ENCODE measurements around the gene TSSC4.

TSSC4 gene

DNA sequence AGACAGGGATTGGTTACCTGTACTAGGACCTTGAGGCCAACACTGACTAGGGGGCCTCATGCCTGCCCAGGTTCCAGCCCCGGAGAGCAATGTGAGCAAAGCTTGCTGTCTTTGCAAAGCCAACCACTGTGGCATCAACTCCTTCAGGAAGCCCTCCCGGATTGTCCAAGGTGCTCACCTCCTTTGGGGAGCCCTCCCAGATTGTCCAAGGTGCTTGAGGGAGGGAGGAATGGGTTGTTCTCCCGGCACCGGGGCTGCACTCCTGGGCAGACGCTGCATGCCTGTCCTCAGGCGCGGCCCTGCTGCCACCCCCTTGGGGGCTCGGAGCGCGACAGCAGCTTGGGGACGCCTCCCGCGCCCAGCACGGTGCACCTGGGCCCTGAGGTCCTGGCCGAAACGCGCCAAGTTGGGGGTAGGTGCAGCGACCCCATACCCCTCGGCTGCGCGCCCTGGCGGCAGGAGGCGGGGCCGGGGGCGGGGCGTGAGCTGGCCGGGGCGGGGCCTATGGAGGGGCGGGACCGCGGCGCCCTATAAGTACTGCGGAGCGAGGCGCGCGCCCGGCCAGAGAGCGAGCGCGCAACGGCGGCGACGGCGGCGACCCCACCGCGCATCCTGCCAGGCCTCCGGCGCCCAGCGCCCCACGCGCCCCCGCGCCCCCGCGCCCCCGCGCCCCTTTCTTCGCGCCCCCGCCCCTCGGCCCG is 23.6 kb upstream of the TSSC4 start, which contains the start of gene CD81:
Gene CD81, plus strand, starts transcription at position 560 of the 701 bp plus-strand sequence. CDS start 240 bp downstream, outside the sequence.
- peak; percentile 48; the same call in 1 of the 2 replicates for TF ChIP-seq ZBTB7A (IDR thresholded peaks at IDR 0.05; ENCODE audit: low read depth)
- no peak for TF ChIP-seq CEBPB (IDR thresholded peaks at IDR 0.05)

DNA sequence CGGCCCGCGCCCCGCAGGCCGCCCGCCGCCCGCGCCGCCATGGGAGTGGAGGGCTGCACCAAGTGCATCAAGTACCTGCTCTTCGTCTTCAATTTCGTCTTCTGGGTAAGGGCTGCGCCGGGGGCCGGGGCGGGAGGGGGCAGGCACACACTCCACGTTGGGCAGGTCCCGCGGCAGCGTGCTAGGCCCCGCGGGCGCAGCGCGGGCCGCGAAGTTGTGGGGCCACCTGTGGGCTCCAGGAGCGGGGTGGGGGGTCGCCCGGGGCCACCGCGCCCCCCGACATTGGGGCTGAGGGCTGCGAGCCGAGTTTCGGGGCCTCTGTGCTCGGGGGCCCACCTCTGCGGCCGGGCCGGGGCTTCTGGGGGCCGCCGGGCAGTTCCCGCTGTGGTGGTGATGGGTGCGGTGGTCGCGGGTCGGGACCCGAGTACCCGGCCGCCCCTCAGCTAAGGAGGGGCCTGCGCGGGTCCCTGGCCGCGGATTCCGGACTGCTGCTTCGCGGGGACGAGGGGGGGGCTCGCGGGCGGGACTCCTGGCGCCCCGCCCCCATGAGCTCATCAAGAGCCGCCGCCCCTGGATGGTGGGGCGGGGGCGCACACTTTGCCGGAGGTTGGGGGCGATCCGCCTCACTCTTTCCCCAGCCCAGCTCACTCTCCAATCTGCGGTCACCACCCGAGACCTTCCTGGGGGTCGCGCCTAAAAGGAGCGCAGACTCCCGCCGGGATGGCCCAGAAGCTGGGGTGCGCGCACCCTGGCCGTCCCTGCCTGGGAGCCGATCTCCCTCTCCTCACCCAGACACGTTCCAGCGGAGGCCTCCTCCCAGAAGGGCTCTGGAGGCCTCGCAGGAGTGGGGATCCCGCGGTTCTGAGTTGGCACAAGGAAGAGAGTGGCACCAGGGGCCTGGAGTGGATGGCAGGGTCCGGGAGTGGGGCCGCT is 22.8 kb upstream of the TSSC4 start:
- TF ChIP-seq, protein P1, sequence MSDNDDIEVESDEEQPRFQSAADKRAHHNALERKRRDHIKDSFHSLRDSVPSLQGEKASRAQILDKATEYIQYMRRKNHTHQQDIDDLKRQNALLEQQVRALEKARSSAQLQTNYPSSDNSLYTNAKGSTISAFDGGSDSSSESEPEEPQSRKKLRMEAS (IDR thresholded peaks at IDR 0.05), result no peak
- TF ChIP-seq, protein P2, sequence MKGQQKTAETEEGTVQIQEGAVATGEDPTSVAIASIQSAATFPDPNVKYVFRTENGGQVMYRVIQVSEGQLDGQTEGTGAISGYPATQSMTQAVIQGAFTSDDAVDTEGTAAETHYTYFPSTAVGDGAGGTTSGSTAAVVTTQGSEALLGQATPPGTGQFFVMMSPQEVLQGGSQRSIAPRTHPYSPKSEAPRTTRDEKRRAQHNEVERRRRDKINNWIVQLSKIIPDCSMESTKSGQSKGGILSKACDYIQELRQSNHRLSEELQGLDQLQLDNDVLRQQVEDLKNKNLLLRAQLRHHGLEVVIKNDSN (IDR thresholded peaks at IDR 0.05), result no peak
- TF ChIP-seq EP300 (IDR thresholded peaks at IDR 0.05; ENCODE audit: borderline replicate concordance) (no peak), CREB1 (IDR thresholded peaks at IDR 0.05; ENCODE audit: low read depth) (peak; percentile 35; the same call in 1 of the 2 replicates), TCF12 (IDR thresholded peaks at IDR 0.05; ENCODE audit: low read depth) (no peak), EGR1 (IDR thresholded peaks at IDR 0.05) (0 out of 2 replicates have a peak, but pooled peaks have one; percentile 4), ZBTB7A (IDR thresholded peaks at IDR 0.05; ENCODE audit: low read depth) (peak; percentile 93)
- TF ChIP-seq, protein P3, sequence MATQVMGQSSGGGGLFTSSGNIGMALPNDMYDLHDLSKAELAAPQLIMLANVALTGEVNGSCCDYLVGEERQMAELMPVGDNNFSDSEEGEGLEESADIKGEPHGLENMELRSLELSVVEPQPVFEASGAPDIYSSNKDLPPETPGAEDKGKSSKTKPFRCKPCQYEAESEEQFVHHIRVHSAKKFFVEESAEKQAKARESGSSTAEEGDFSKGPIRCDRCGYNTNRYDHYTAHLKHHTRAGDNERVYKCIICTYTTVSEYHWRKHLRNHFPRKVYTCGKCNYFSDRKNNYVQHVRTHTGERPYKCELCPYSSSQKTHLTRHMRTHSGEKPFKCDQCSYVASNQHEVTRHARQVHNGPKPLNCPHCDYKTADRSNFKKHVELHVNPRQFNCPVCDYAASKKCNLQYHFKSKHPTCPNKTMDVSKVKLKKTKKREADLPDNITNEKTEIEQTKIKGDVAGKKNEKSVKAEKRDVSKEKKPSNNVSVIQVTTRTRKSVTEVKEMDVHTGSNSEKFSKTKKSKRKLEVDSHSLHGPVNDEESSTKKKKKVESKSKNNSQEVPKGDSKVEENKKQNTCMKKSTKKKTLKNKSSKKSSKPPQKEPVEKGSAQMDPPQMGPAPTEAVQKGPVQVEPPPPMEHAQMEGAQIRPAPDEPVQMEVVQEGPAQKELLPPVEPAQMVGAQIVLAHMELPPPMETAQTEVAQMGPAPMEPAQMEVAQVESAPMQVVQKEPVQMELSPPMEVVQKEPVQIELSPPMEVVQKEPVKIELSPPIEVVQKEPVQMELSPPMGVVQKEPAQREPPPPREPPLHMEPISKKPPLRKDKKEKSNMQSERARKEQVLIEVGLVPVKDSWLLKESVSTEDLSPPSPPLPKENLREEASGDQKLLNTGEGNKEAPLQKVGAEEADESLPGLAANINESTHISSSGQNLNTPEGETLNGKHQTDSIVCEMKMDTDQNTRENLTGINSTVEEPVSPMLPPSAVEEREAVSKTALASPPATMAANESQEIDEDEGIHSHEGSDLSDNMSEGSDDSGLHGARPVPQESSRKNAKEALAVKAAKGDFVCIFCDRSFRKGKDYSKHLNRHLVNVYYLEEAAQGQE (IDR thresholded peaks at IDR 0.05; ENCODE audit: low read depth), result no peak

DNA sequence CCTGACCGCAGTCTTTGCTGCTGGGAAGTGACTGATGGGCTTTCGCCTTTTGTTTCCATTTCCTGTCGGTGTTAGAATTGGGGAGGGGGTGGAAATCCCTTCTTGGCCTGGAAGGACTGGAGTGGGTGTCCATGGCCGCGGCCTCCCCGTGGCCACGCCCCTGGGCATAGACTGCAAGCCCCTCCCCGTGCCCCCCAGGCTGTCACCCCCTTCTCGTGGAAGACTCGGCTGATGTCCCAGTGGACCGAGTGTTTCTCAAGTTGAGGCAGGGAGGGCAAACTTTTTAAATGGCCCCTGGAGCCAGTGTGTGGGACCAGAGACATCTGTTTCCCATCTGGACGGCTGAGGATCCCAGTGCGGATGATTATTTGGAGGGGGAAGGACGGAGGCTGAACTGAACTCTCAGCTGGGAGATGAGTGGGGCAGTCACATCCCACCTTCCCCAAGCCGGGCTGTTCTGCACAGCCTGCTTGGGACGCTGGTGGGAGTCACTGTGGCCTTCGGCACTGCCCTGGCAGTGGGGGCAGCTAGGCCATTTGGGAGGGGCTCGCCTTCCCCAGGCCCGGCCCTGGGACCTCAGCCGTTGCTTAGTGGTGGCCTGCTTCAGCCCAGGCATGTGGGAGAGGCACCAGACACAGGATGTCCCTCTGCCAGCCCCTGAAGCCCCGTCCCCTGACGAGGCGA is 21.9 kb upstream of the TSSC4 start:
- TF ChIP-seq CEBPB (IDR thresholded peaks at IDR 0.05), result no peak
- TF ChIP-seq NFIC (IDR thresholded peaks at IDR 0.05), result no peak
- TF ChIP-seq, protein P1 (IDR thresholded peaks at IDR 0.05), result no peak
- TF ChIP-seq TAF1 (IDR thresholded peaks at IDR 0.05; ENCODE audit: low read depth), result no peak
- TF ChIP-seq RAD21 (IDR thresholded peaks at IDR 0.05; ENCODE audit: low read depth), result no peak
- no peak for TF ChIP-seq TEAD4 (IDR thresholded peaks at IDR 0.05)

DNA sequence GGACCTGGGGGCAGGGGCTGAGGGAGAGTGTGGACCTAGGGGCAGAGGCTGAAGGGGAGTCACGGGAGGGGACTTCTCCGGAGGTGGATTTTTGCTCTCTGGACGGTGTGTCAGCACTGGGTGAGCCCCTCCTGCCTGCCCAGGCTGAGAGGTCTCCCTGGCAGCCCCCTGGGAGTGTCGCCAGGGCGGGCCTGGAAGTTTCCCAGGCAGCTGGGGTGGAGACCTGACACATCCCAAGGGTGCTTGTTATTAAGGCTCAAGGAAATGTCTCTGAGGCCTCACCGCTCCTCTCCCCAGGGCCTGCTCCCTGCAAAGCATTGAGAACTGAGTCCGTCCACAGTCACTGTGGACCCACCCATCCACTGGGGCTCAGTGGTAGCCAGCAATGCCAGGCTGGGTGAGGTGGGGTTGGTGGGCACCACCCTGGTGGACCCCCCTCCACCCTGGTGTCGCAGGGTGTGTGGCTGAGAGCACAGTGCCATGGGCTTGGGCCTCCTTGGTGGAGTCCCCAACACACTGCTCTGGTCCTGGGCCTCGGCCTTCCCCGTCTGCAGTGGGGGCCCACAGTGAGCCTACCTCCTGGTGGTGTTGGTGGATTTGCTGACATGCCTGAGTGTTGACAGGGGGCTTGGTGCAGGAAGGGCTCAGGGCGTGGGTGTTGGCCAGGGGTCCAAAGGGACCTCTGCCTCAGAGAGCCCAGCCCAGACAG is 20.9 kb upstream of the TSSC4 start:
- TF ChIP-seq YY1 (IDR thresholded peaks at IDR 0.05; ENCODE audit: low read depth), result no peak
- TF ChIP-seq CEBPB (IDR thresholded peaks at IDR 0.05), result no peak
- no peak for TF ChIP-seq CREB1 (IDR thresholded peaks at IDR 0.05; ENCODE audit: low read depth)
- TF ChIP-seq EGR1 (IDR thresholded peaks at IDR 0.05), result no peak
- TF ChIP-seq, protein P2 (IDR thresholded peaks at IDR 0.05), result no peak
- TF ChIP-seq NFIC (IDR thresholded peaks at IDR 0.05), result no peak
- no peak for TF ChIP-seq TEAD4 (IDR thresholded peaks at IDR 0.05)
- TF ChIP-seq ZBTB7A (IDR thresholded peaks at IDR 0.05; ENCODE audit: low read depth), result no peak
- TF ChIP-seq FOXM1 (IDR thresholded peaks at IDR 0.05; ENCODE audit: borderline replicate concordance, low read depth), result no peak
- TF ChIP-seq, protein P3 (IDR thresholded peaks at IDR 0.05; ENCODE audit: low read depth), result no peak
- no peak for TF ChIP-seq TAF1 (IDR thresholded peaks at IDR 0.05; ENCODE audit: low read depth)
- TF ChIP-seq EP300 (IDR thresholded peaks at IDR 0.05; ENCODE audit: borderline replicate concordance), result no peak
- TF ChIP-seq RAD21 (IDR thresholded peaks at IDR 0.05; ENCODE audit: low read depth), result no peak
- no peak for TF ChIP-seq TCF12 (IDR thresholded peaks at IDR 0.05; ENCODE audit: low read depth)
- TF ChIP-seq, protein P1 (IDR thresholded peaks at IDR 0.05), result no peak
